ENCODE measurements around the gene ZNF80.
A peak's percentile ranks its signal among the peaks of the same experiment; 100 is the strongest.
"Not testable (repeated sequence)": the region's sequence is repeated elsewhere in the genome, so short reads cannot be mapped to it uniquely, and the experiment has no call there.

ZNF80 gene

GRCh38 chr3:114253505-114253904 lies 16.1 kb upstream of the ZNF80 start:
- H3K4me3 ChIP-seq (ENCODE audit: insufficient read depth, low read depth, low read length, poor library complexity, severe bottlenecking): no peak overlapping the region
- no peak for DNase-seq
- H3K9me3 ChIP-seq (ENCODE audit: control insufficient read depth, low read length): no peaks in the 10 kb centered on the region
- H3K4me1 ChIP-seq (ENCODE audit: control insufficient read depth, insufficient read depth, low read length, poor library complexity, severe bottlenecking): no peaks in the 10 kb centered on the region
- H3K36me3 ChIP-seq (ENCODE audit: control insufficient read depth, insufficient read depth, low read length): no peaks in the 10 kb centered on the region
- H3K27me3 ChIP-seq (replicated peaks; ENCODE audit: control insufficient read depth, insufficient read depth, low read length, poor library complexity, severe bottlenecking): no peaks in the 10 kb centered on the region
- H3K27ac ChIP-seq (ENCODE audit: insufficient read depth, low read length, poor library complexity, severe bottlenecking): no peak overlapping the region

DNA sequence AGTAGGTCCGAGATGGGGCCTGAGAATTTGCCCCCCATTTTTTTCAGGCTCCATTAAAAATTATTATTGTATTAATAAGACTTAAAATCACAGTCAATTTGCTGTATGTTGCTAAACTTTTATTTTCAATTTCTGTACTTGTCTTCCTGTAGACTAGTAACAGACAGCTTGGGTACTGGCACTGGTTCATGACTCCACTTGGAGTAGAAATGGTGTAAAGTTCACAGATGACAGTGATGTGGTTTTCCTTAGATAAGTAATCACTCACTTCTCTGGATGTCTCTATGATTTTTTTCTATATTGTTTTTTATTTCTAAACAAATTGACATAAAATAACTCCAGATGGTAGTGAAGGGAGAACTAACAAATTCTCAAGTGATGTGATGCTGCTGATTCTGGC lies 15.6 kb upstream of the ZNF80 start:
- DNase-seq: no peak
- Histone ChIP-seq H3K27me3 (replicated peaks; ENCODE audit: control insufficient read depth, insufficient read depth, low read length, poor library complexity, severe bottlenecking) (no peaks in the 10 kb centered on the region), H3K9me3 (ENCODE audit: control insufficient read depth, low read length) (no peaks in the 10 kb centered on the region), H3K4me1 (ENCODE audit: control insufficient read depth, insufficient read depth, low read length, poor library complexity, severe bottlenecking) (no peaks in the 10 kb centered on the region), H3K27ac (ENCODE audit: insufficient read depth, low read length, poor library complexity, severe bottlenecking) (no peak overlapping the region), H3K36me3 (ENCODE audit: control insufficient read depth, insufficient read depth, low read length) (no peaks in the 10 kb centered on the region), H3K4me3 (ENCODE audit: insufficient read depth, low read depth, low read length, poor library complexity, severe bottlenecking) (no peak overlapping the region)

- no peak for DNase-seq
- H3K36me3 ChIP-seq (ENCODE audit: control insufficient read depth, insufficient read depth, low read length): no peaks in the 10 kb centered on the region
- no peak overlapping the region for H3K27ac ChIP-seq (ENCODE audit: insufficient read depth, low read length, poor library complexity, severe bottlenecking)
- no peaks in the 10 kb centered on the region for H3K9me3 ChIP-seq (ENCODE audit: control insufficient read depth, low read length)
- no peak overlapping the region for H3K4me3 ChIP-seq (ENCODE audit: insufficient read depth, low read depth, low read length, poor library complexity, severe bottlenecking)
- no peaks in the 10 kb centered on the region for H3K4me1 ChIP-seq (ENCODE audit: control insufficient read depth, insufficient read depth, low read length, poor library complexity, severe bottlenecking)
- H3K27me3 ChIP-seq (replicated peaks; ENCODE audit: control insufficient read depth, insufficient read depth, low read length, poor library complexity, severe bottlenecking): no peaks in the 10 kb centered on the region
Observed at GRCh38 chr3:114242947-114243346, 5.6 kb upstream of the ZNF80 start.

DNA sequence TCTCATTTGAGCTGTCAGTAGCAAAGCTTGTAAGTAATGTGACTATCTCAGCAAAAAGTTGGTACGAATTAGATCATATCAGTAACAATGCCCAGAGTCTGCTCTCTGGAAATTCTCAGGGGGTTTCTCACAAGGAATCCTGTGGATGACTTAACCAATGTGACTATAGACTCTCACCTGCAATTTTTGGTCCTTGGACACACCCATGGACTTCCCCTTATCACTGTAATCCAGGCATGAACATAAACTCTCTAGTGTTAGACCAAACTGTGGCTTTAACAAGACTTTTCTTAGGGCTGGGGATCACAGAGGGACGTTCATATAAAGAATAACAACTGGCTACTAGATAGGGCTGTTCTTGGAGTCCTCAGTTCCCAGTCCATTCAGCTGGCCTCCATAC lies 3.9 kb upstream of the ZNF80 start:
- Histone ChIP-seq H3K27me3 (replicated peaks; ENCODE audit: control insufficient read depth, insufficient read depth, low read length, poor library complexity, severe bottlenecking) (no peaks in the 10 kb centered on the region), H3K27ac (ENCODE audit: insufficient read depth, low read length, poor library complexity, severe bottlenecking) (no peak overlapping the region), H3K9me3 (ENCODE audit: control insufficient read depth, low read length) (no peaks in the 10 kb centered on the region), H3K4me1 (ENCODE audit: control insufficient read depth, insufficient read depth, low read length, poor library complexity, severe bottlenecking) (no peaks in the 10 kb centered on the region), H3K36me3 (ENCODE audit: control insufficient read depth, insufficient read depth, low read length) (no peaks in the 10 kb centered on the region), H3K4me3 (ENCODE audit: insufficient read depth, low read depth, low read length, poor library complexity, severe bottlenecking) (no peak overlapping the region)
- no peak for DNase-seq

DNA sequence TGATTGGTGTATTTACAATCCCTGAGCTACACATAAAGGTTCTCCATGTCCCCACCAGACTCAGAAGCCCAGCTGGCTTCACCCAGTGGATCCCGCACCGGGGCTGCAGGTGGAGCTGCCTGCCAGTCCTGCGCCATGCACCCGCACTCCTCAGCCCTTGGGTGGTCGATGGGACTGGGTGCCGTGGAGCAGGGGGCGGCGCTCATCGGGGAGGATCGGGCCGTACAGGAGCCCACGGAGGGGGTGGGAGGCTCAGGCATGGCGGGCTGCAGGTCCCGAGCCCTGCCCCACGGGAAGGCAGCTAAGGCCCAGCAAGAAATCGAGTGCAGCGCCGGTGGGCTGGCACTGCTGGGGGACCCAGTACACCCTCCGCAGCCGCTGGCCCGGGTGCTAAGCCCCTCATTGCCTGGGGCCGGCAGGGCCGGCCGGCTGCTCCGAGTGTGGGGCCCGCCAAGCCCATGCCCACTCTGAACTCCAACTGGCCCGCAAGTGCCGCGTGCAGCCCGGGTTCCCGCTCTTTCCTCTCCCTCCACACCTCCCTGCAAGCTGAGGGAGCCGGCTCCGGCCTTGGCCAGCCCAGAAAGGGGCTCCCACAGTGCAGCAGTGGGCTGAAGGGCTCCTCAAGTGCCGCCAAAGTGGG lies 888 bp upstream of the ZNF80 start:
- not testable (repeated sequence) for H3K4me3 ChIP-seq (ENCODE audit: insufficient read depth, low read depth, low read length, poor library complexity, severe bottlenecking); H3K9me3 ChIP-seq (ENCODE audit: control insufficient read depth, low read length); H3K36me3 ChIP-seq (ENCODE audit: control insufficient read depth, insufficient read depth, low read length); H3K27me3 ChIP-seq (replicated peaks; ENCODE audit: control insufficient read depth, insufficient read depth, low read length, poor library complexity, severe bottlenecking); DNase-seq; H3K27ac ChIP-seq (ENCODE audit: insufficient read depth, low read length, poor library complexity, severe bottlenecking)
- H3K4me1 ChIP-seq (ENCODE audit: control insufficient read depth, insufficient read depth, low read length, poor library complexity, severe bottlenecking): peaks cover 14% of the 10 kb centered on the region

DNA sequence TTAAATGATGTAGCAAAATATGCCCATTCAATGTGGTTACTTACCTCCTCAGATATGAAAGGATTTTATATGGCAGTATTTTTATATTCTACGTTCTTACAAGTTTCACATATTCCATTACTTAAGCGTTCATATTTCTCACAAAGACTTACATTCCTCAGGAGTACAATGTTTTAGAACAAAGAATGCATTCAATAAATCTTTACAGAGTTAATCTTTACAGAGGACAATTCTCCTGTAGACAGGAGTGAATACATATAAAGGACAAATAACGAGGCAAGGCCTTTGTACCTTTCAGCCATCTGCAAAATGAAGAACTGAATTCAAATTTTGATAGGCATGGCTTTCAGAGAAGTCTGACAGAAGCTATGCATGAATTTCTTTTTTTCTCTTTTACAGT lies 1.9 kb downstream of the ZNF80 start:
- Histone ChIP-seq H3K27ac (ENCODE audit: insufficient read depth, low read length, poor library complexity, severe bottlenecking) (no peak overlapping the region), H3K9me3 (ENCODE audit: control insufficient read depth, low read length) (no peaks in the 10 kb centered on the region), H3K4me3 (ENCODE audit: insufficient read depth, low read depth, low read length, poor library complexity, severe bottlenecking) (no peak overlapping the region), H3K27me3 (replicated peaks; ENCODE audit: control insufficient read depth, insufficient read depth, low read length, poor library complexity, severe bottlenecking) (no peaks in the 10 kb centered on the region), H3K36me3 (ENCODE audit: control insufficient read depth, insufficient read depth, low read length) (no peaks in the 10 kb centered on the region), H3K4me1 (ENCODE audit: control insufficient read depth, insufficient read depth, low read length, poor library complexity, severe bottlenecking) (peaks cover 41% of the 10 kb centered on the region)
- DNase-seq: no peak

DNA sequence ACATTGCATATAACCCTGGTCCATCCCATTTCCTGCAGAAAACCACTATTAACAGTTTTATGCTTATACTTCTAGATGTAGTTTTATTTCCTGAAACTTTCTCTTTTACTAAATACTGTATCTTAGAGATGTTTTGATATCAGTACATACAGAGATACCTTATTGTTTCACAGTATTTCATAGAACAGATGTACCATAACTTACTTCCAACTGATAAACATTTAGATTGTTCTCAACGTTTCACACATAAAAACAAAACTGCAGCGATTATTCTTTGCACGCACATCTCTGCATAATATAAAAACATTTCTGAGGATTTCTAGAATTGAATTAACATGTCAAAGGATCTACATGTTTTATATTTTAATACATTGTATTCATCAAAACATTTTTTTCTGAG lies 2.6 kb downstream of the ZNF80 start:
- H3K36me3 ChIP-seq (ENCODE audit: control insufficient read depth, insufficient read depth, low read length): no peaks in the 10 kb centered on the region
- H3K4me1 ChIP-seq (ENCODE audit: control insufficient read depth, insufficient read depth, low read length, poor library complexity, severe bottlenecking): peaks cover 45% of the 10 kb centered on the region
- no peaks in the 10 kb centered on the region for H3K9me3 ChIP-seq (ENCODE audit: control insufficient read depth, low read length)
- no peak overlapping the region for H3K27ac ChIP-seq (ENCODE audit: insufficient read depth, low read length, poor library complexity, severe bottlenecking)
- DNase-seq: no peak
- no peaks in the 10 kb centered on the region for H3K27me3 ChIP-seq (replicated peaks; ENCODE audit: control insufficient read depth, insufficient read depth, low read length, poor library complexity, severe bottlenecking)
- no peak overlapping the region for H3K4me3 ChIP-seq (ENCODE audit: insufficient read depth, low read depth, low read length, poor library complexity, severe bottlenecking)

DNA sequence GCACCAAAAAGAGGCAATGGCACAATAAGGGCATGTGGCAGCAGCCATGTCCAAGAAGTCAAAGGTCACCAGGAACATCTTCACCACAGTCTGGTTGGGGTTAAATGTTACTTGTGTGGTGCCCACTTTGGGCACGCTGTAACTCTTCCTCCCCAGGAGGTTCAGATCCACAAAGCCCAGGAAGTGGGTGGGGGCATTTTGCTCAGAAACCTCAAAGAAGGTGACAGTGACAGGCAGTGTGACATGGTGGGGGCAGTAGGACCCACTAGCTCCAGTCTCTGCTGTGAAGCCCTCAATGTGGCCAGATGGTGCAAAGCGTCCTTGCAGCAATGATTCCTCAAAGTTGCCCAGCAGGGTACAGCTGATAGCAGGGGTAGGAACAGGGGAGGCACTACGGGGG lies 5.8 kb downstream of the ZNF80 start:
- Histone ChIP-seq H3K9me3 (ENCODE audit: control insufficient read depth, low read length) (no peaks in the 10 kb centered on the region), H3K27me3 (replicated peaks; ENCODE audit: control insufficient read depth, insufficient read depth, low read length, poor library complexity, severe bottlenecking) (no peaks in the 10 kb centered on the region), H3K4me3 (ENCODE audit: insufficient read depth, low read depth, low read length, poor library complexity, severe bottlenecking) (peak overlapping the region; percentile 26), H3K36me3 (ENCODE audit: control insufficient read depth, insufficient read depth, low read length) (no peaks in the 10 kb centered on the region), H3K4me1 (ENCODE audit: control insufficient read depth, insufficient read depth, low read length, poor library complexity, severe bottlenecking) (peaks cover 51% of the 10 kb centered on the region), H3K27ac (ENCODE audit: insufficient read depth, low read length, poor library complexity, severe bottlenecking) (peak overlapping the region; percentile 49)
- peak in 1 of 3 donors; percentile 28 for DNase-seq

DNA sequence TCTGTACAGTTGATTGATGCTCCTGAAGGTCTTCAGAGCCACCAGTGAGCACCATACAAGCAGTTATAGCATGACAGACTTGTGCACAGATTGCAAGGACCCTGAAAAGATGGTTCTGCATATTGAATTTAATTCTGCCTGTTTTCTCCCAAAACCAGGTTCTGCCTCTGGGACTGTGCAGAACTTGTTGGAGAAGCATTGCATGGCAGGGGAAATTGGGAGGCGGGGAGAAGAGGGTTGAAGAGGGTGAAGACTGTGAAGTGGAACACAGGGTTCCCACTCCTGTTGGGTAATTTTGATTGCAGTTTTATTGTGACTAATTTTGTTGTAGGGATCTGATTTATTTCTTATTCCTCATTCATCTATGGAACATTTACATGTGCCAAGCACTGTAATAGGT lies 10.3 kb downstream of the ZNF80 start:
- Histone ChIP-seq H3K36me3 (ENCODE audit: control insufficient read depth, insufficient read depth, low read length) (no peaks in the 10 kb centered on the region), H3K27me3 (replicated peaks; ENCODE audit: control insufficient read depth, insufficient read depth, low read length, poor library complexity, severe bottlenecking) (no peaks in the 10 kb centered on the region), H3K4me3 (ENCODE audit: insufficient read depth, low read depth, low read length, poor library complexity, severe bottlenecking) (no peak overlapping the region), H3K9me3 (ENCODE audit: control insufficient read depth, low read length) (peaks cover 10% of the 10 kb centered on the region), H3K4me1 (ENCODE audit: control insufficient read depth, insufficient read depth, low read length, poor library complexity, severe bottlenecking) (peaks cover 53% of the 10 kb centered on the region), H3K27ac (ENCODE audit: insufficient read depth, low read length, poor library complexity, severe bottlenecking) (no peak overlapping the region)
- DNase-seq: no peak

- no peaks in the 10 kb centered on the region for H3K36me3 ChIP-seq (ENCODE audit: control insufficient read depth, insufficient read depth, low read length)
- peaks cover 10% of the 10 kb centered on the region for H3K9me3 ChIP-seq (ENCODE audit: control insufficient read depth, low read length)
- H3K27ac ChIP-seq (ENCODE audit: insufficient read depth, low read length, poor library complexity, severe bottlenecking): peak overlapping the region; percentile 9
- H3K4me3 ChIP-seq (ENCODE audit: insufficient read depth, low read depth, low read length, poor library complexity, severe bottlenecking): no peak overlapping the region
- H3K27me3 ChIP-seq (replicated peaks; ENCODE audit: control insufficient read depth, insufficient read depth, low read length, poor library complexity, severe bottlenecking): no peaks in the 10 kb centered on the region
- no peak for DNase-seq
- H3K4me1 ChIP-seq (ENCODE audit: control insufficient read depth, insufficient read depth, low read length, poor library complexity, severe bottlenecking): peaks cover 52% of the 10 kb centered on the region
Observed at GRCh38 chr3:114226313-114226712, 11.1 kb downstream of the ZNF80 start.

Data from effector memory CD4-positive, alpha-beta T cell (primary cell).